Omental fat pad (tissue), 4 donors: ENCODE results near the gene TMPRSS11B. TPM values are rescaled to one million over a fixed set of nuclear protein-coding genes. Genes with fewer than 3 reads are reported as not detected.

Experiments used
- ATAC-seq: fragments of 150-250 bp; one replicate; pipeline ENCODE4 v1.9.1; 2016; ENCODE audit warnings: mild to moderate bottlenecking, moderate library complexity; ENCODE audit not compliant: low FRiP score
- DNase-seq: peaks from one replicate; pipeline ENCODE4 v3.0.0-alpha.2; 2019; ENCODE audit warnings: low spot score
- CTCF ChIP-seq, 3 donors: fragments of 450-650 bp; IDR thresholded peaks; one replicate each; pipeline ENCODE4 v1.5.1; 2016 to 2017; ENCODE audit warnings: antibody characterized with exemption in 3 of 3, mild to moderate bottlenecking in 3 of 3, moderate library complexity in 2 of 3
- total RNA-seq, 4 donors: library from RNA; depleted of rRNA; stranded (reverse); fragments of >200 nt; gene quantifications; one replicate each; pipeline ENCODE4 v1.1.0, GENCODE V29; 2016

Gene TMPRSS11B
- total RNA-seq, 4 donors from 2014 or later = not detected

GRCh38 chr4:68278029-68278428, 32.5 kb upstream of the TMPRSS11B start:
- no peak for TF ChIP-seq CTCF (IDR thresholded peaks at IDR 0.05)
- DNase-seq (no peak), ATAC-seq (no peak)

- no peak for TF ChIP-seq CTCF (IDR thresholded peaks at IDR 0.05)
- DNase-seq = no peak
- no peak for ATAC-seq
Measured at GRCh38 chr4:68277627-68278026, 32.1 kb upstream of the TMPRSS11B start.

GRCh38 chr4:68272860-68273259, 27.4 kb upstream of the TMPRSS11B start:
- no peak for ATAC-seq
- TF ChIP-seq CTCF (IDR thresholded peaks at IDR 0.05) = no peak

GRCh38 chr4:68272380-68272779, 26.9 kb upstream of the TMPRSS11B start:
- ATAC-seq = no peak
- no peak for DNase-seq

More at GRCh38 chr4:68272860-68273259, 27.4 kb upstream of the TMPRSS11B start:
- no peak for DNase-seq

GRCh38 chr4:68271851-68272357, 26.4 kb upstream of the TMPRSS11B start:
- peak; percentile 81 for ATAC-seq
- DNase-seq = no peak

More at GRCh38 chr4:68272380-68272779, 26.9 kb upstream of the TMPRSS11B start:
- no peak for TF ChIP-seq CTCF (IDR thresholded peaks at IDR 0.05)

GRCh38 chr4:68267433-68267944, 22.0 kb upstream of the TMPRSS11B start:
- ATAC-seq (no peak), DNase-seq (no peak)
- TF ChIP-seq CTCF (IDR thresholded peaks at IDR 0.05) = no peak

More at GRCh38 chr4:68271851-68272357, 26.4 kb upstream of the TMPRSS11B start:
- peak in 1 of 3 donors; percentile 28 for TF ChIP-seq CTCF (IDR thresholded peaks at IDR 0.05)

GRCh38 chr4:68264875-68265565, 19.5 kb upstream of the TMPRSS11B start:
- DNase-seq = no peak
- TF ChIP-seq CTCF (IDR thresholded peaks at IDR 0.05) = no peak
- no peak for ATAC-seq
